ENCODE results near the gene TENM4. TPM values are rescaled to one million over a fixed set of nuclear protein-coding genes. Genes with fewer than 3 reads are reported as not detected.

TENM4 gene
- total RNA-seq, 4 donors from 2014 or later, result 0.88 to 61.5 (median 4.0) TPM

DNA sequence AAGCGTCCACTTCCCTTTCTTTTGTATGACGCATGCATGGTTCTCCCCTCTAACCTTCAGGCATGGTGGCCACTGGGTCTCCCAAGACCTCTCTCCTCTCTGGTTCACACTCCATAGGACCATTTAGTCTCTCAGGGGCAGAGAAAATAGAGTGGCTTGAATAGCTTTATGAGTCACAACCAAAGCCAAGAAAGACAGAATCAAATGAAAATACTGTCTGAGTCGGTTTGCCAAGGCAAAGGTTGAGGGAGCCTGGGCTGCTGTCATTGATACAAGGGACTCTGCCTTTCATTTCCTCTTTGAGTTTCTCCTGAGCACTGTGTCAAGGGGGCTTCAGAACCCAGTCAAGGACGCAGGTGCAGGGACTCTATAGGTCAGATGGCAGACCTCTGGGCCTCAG, 44.2 kb downstream of the TENM4 start:
- H3K27ac ChIP-seq, result no peak overlapping the region
- TF ChIP-seq CTCF (IDR thresholded peaks at IDR 0.05) (no peak), POLR2A (IDR thresholded peaks at IDR 0.05) (no peak)
- no peaks in the 10 kb centered on the region for H3K27me3 ChIP-seq
- DNase-seq, result no peak
- H3K4me1 ChIP-seq, result no peaks in the 10 kb centered on the region
- no peaks in the 10 kb centered on the region for H3K36me3 ChIP-seq
- no peaks in the 10 kb centered on the region for H3K9me3 ChIP-seq
- H3K4me3 ChIP-seq, result no peak overlapping the region
- intact Hi-C loops (cut with DNase I; ENCODE audit: low total_unique reads), result no loop called here

- Histone ChIP-seq H3K9me3 (no peaks in the 10 kb centered on the region), H3K36me3 (no peaks in the 10 kb centered on the region), H3K4me1 (no peaks in the 10 kb centered on the region), H3K4me3 (no peak overlapping the region), H3K27ac (no peak overlapping the region), H3K27me3 (no peaks in the 10 kb centered on the region)
- no peak for DNase-seq
- TF ChIP-seq CTCF (IDR thresholded peaks at IDR 0.05) (no peak), POLR2A (IDR thresholded peaks at IDR 0.05) (no peak)
- intact Hi-C loops (cut with DNase I; ENCODE audit: low total_unique reads), result no loop called here
Observed at GRCh38 chr11:79396001-79396400, 44.8 kb downstream of the TENM4 start.

DNA sequence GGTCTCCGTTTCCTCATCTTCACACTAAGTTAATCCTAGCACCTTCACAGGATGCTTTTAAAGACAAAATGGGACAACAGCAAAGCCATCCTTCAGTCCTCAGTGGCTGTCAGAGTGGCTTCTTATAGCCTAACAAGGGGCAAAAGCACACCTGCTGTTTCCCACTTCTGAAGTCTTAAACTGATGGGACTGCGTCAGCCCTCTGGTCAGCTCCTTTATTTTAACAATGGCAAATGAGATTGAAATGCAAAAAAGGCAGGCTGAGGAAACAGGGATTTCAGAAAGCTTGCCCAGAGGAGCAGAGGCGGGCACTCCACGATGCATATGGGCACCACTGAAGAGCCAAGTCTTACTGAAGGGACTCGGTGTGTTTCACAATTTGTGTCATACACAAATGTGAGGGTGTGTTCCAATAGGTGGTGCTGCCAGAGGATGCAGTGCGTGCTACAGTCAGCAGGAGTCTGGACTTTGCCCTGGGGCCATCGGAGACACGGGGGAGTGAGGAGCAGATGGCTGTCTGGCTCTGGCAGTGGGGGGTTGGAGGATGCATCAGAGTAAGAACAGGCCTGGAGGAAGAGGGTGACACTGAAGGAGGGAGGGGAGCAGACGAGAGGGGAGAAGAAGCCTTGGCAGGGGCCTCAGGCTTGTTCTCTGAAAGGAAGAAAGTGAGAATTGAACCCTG, 47.3 kb downstream of the TENM4 start:
- no peak for DNase-seq
- H3K36me3 ChIP-seq, result no peaks in the 10 kb centered on the region
- no peak overlapping the region for H3K27ac ChIP-seq
- H3K4me1 ChIP-seq, result no peaks in the 10 kb centered on the region
- no peak overlapping the region for H3K4me3 ChIP-seq
- no peaks in the 10 kb centered on the region for H3K27me3 ChIP-seq
- intact Hi-C loops (cut with DNase I; ENCODE audit: low total_unique reads), result no loop called here
- H3K9me3 ChIP-seq, result no peaks in the 10 kb centered on the region
- TF ChIP-seq POLR2A (IDR thresholded peaks at IDR 0.05) (no peak), CTCF (IDR thresholded peaks at IDR 0.05) (no peak)

- intact Hi-C loops (cut with DNase I; ENCODE audit: low total_unique reads), result no loop called here
- H3K27ac ChIP-seq, result no peak overlapping the region
- H3K4me3 ChIP-seq, result no peak overlapping the region
- no peaks in the 10 kb centered on the region for H3K36me3 ChIP-seq
- no peak for DNase-seq
- no peaks in the 10 kb centered on the region for H3K9me3 ChIP-seq
- TF ChIP-seq CTCF (IDR thresholded peaks at IDR 0.05), result no peak
- no peak for TF ChIP-seq POLR2A (IDR thresholded peaks at IDR 0.05)
- H3K27me3 ChIP-seq, result no peaks in the 10 kb centered on the region
- no peaks in the 10 kb centered on the region for H3K4me1 ChIP-seq
Observed at GRCh38 chr11:79392161-79392560, 48.7 kb downstream of the TENM4 start.

GRCh38 chr11:79390923-79391322, 49.9 kb downstream of the TENM4 start:
- TF ChIP-seq POLR2A (IDR thresholded peaks at IDR 0.05) (no peak), CTCF (IDR thresholded peaks at IDR 0.05) (no peak)
- no peaks in the 10 kb centered on the region for H3K36me3 ChIP-seq
- H3K27me3 ChIP-seq, result no peaks in the 10 kb centered on the region
- intact Hi-C loops (cut with DNase I; ENCODE audit: low total_unique reads), result no loop called here
- H3K4me1 ChIP-seq, result no peaks in the 10 kb centered on the region
- no peaks in the 10 kb centered on the region for H3K9me3 ChIP-seq
- H3K4me3 ChIP-seq, result no peak overlapping the region
- H3K27ac ChIP-seq, result no peak overlapping the region
- no peak for DNase-seq

Measured in uterus (tissue), 4 donors.